GM12878 (cell line): ENCODE measurements around the gene ARF5. TPM values are rescaled to one million over a fixed set of nuclear protein-coding genes. Genes with fewer than 3 reads are reported as not detected.

ENCODE experiments used
- ATAC-seq: fragments of 200-7000 bp; cut with Tn5 transposase; 3 replicates; pipeline ENCODE4 v1.9.1; 2020; ENCODE audit warnings: mild to moderate bottlenecking, moderate library complexity
- BruUV-seq: library from RNA; stranded (reverse); fragments of 400-500 nt; replicated peaks from 2 replicates; lab custom pipeline; 2021; lab: Mats Ljungman, UMichigan
- CTCF ChIA-PET: fragments of 300-600 bp; sonication (Branson Sonifier 250); formaldehyde crosslinking; extraction: SDS; loops from one replicate; lab custom pipeline; 2021; ENCODE audit warnings: inconsistent platforms; lab: Yijun Ruan, JAX
- POLR2A ChIA-PET: fragments of 350-600 bp; formaldehyde crosslinking; extraction: SDS; loops from one replicate; lab custom pipeline; 2021; ENCODE audit warnings: inconsistent platforms; lab: Charles Lee
- RAD21 ChIA-PET: fragments of 300-600 bp; sonication (Branson Sonifier 250); formaldehyde crosslinking; loops from one replicate; lab custom pipeline; 2023; ENCODE audit warnings: antibody characterized with exemption; ENCODE audit not compliant: unreplicated experiment; lab: Charles Lee
- SMC1A ChIA-PET: fragments of 300-600 bp; sonication (Branson Sonifier 250); formaldehyde crosslinking; loops from one replicate; lab custom pipeline; 2023; ENCODE audit not compliant: unreplicated experiment, uncharacterized antibody; lab: Charles Lee
- DNase-seq: peaks from one replicate; pipeline ENCODE4 v3.0.0-alpha.2; 2011; ENCODE audit warnings: low read depth, low spot score
- FAIRE-seq: peaks from 3 replicates; lab custom pipeline; 2011; peaks lifted over from hg19 to GRCh38; lab: Jason Lieb, UNC
- H2AFZ ChIP-seq: 2 replicates; pipeline ENCODE4 v1.6.0; 2011; ENCODE audit warnings: low read depth, low read length, control low read depth; ENCODE audit not compliant: control insufficient read depth
- H3K27ac ChIP-seq: 2 replicates; pipeline ENCODE4 v1.5.1; 2011; ENCODE audit warnings: control low read depth; ENCODE audit not compliant: control insufficient read depth, insufficient read depth
- H3K27me3 ChIP-seq, 2 experiments: replicated peaks in 1 of 2; 2 replicates each; pipeline versions ENCODE4 v1.6.0 to v1.6.1; 2011; ENCODE audit warnings: low read length in 1 of 2; ENCODE audit not compliant: control insufficient read depth in 2 of 2, insufficient read depth in 2 of 2
- H3K36me3 ChIP-seq, 2 experiments: 2 replicates each; pipeline ENCODE4 v1.5.1; 2011; ENCODE audit warnings: low read length in 1 of 2; ENCODE audit not compliant: control insufficient read depth in 2 of 2, insufficient read depth in 2 of 2
- H3K4me1 ChIP-seq: 2 replicates; pipeline ENCODE4 v1.6.1; 2011; ENCODE audit warnings: mild to moderate bottlenecking, low read length, moderate library complexity, mixed read lengths; ENCODE audit not compliant: control insufficient read depth, insufficient read depth
- H3K4me2 ChIP-seq: 2 replicates; pipeline ENCODE4 v1.6.0; 2011; ENCODE audit warnings: control low read depth; ENCODE audit not compliant: control insufficient read depth, insufficient read depth
- H3K4me3 ChIP-seq: fragments of 200-600 bp; sonication (generic); 2 replicates; pipeline ENCODE4 v1.5.1; 2016
- H3K79me2 ChIP-seq: 2 replicates; pipeline ENCODE4 v1.6.0; 2011; ENCODE audit warnings: low read length; ENCODE audit not compliant: control insufficient read depth, insufficient read depth
- H3K9ac ChIP-seq: 2 replicates; pipeline ENCODE4 v1.8.0; 2011; ENCODE audit warnings: low read length, control low read depth, mixed read lengths; ENCODE audit not compliant: control insufficient read depth, insufficient read depth
- H3K9me3 ChIP-seq: replicated peaks from 3 replicates; pipeline ENCODE4 v1.5.1; 2011; ENCODE audit warnings: mild to moderate bottlenecking, low read length; ENCODE audit not compliant: control insufficient read depth, insufficient read depth
- H4K20me1 ChIP-seq: 2 replicates; pipeline ENCODE4 v1.6.0; 2011; ENCODE audit not compliant: control insufficient read depth, insufficient read depth
- CBX5 ChIP-seq: sonication (generic); IDR thresholded peaks from 2 replicates; pipeline ENCODE4 v1.6.1; 2016; ENCODE audit warnings: low read depth, moderate library complexity, mild to moderate bottlenecking, inconsistent platforms
- CREM ChIP-seq: IDR thresholded peaks from 2 replicates; pipeline ENCODE4 v1.6.1; 2014; ENCODE audit warnings: antibody characterized with exemption, low read depth
- E4F1 ChIP-seq: fragments of 450-650 bp; IDR thresholded peaks from 2 replicates; pipeline ENCODE4 v1.6.1; 2018; ENCODE audit warnings: borderline replicate concordance, mild to moderate bottlenecking; ENCODE audit not compliant: partially characterized antibody
- ETV6 ChIP-seq, 2 experiments: fragments of 450-650 bp in 1 of 2; IDR thresholded peaks in 1 of 2; conservative IDR thresholded peaks in 1 of 2; 2 replicates each; pipeline ENCODE4 v1.6.1; 2014; ENCODE audit warnings: antibody characterized with exemption in 1 of 2, borderline replicate concordance in 1 of 2, low read depth in 1 of 2, mild to moderate bottlenecking in 1 of 2, moderate library complexity in 1 of 2
- EZH2 ChIP-seq: IDR thresholded peaks from 2 replicates; pipeline ENCODE4 v1.6.1; 2012; ENCODE audit warnings: low read depth, mild to moderate bottlenecking, control low read depth, inconsistent platforms, low read length, borderline replicate concordance; ENCODE audit not compliant: control insufficient read depth
- LARP7 ChIP-seq: fragments of 450-650 bp; IDR thresholded peaks from 2 replicates; pipeline ENCODE4 v1.6.1; 2017; ENCODE audit warnings: mild to moderate bottlenecking
- MYB ChIP-seq: fragments of 150-350 bp; IDR thresholded peaks from 2 replicates; pipeline ENCODE4 v1.6.1; 2014; ENCODE audit warnings: mild to moderate bottlenecking, low read depth, low read length, borderline replicate concordance
- RAD21 ChIP-seq: IDR thresholded peaks from 2 replicates; pipeline ENCODE4 v1.6.1; 2011; ENCODE audit warnings: mild to moderate bottlenecking, low read depth, low read length, moderate library complexity; ENCODE audit not compliant: insufficient read depth
- RUNX3 ChIP-seq: IDR thresholded peaks from 2 replicates; pipeline ENCODE4 v1.6.1; 2012; ENCODE audit warnings: low read length, inconsistent platforms
- SIX5 ChIP-seq: IDR thresholded peaks from 2 replicates; pipeline ENCODE4 v1.6.1; 2011; ENCODE audit warnings: mild to moderate bottlenecking, low read depth, low read length, moderate library complexity; ENCODE audit not compliant: severe bottlenecking
- SRF ChIP-seq, 2 experiments: IDR thresholded peaks; 2 replicates each; pipeline ENCODE4 v1.6.1; 2011; ENCODE audit warnings: low read depth in 2 of 2, low read length in 2 of 2, mild to moderate bottlenecking in 1 of 2, moderate library complexity in 1 of 2
- YBX1 ChIP-seq: fragments of 450-650 bp; IDR thresholded peaks from 2 replicates; pipeline ENCODE4 v1.6.1; 2016; ENCODE audit warnings: antibody characterized with exemption
- ZZZ3 ChIP-seq: IDR thresholded peaks from 2 replicates; pipeline ENCODE4 v1.6.1; 2011; ENCODE audit warnings: low read depth; ENCODE audit not compliant: control insufficient read depth, insufficient read length
- WGBS: methylation state at CpG from one replicate; pipeline ENCODE4 v1.1.6; 2016; ENCODE audit warnings: low lambda C conversion rate; ENCODE audit not compliant: insufficient replicate concordance, insufficient coverage; ENCODE audit errors: missing lambda C conversion rate; 5-methylcytosine and 5-hydroxymethylcytosine counted together
- in situ Hi-C: fragments of 300-500 bp; cut with MboI; formaldehyde crosslinking; loops from 9 replicates; pipeline ENCODE4 v1.14.3; 2018; ENCODE audit warnings: mixed read lengths
- intact Hi-C: fragments of 100-400 bp; cut with micrococcal nuclease; formaldehyde crosslinking; loops from one replicate; pipeline ENCODE4 v1.14.2; 2022; ENCODE audit not compliant: unreplicated experiment
- polyA plus RNA-seq, 11 experiments: library from polyadenylated mRNA; depleted of rRNA in 4 of 11; unstranded in 6 of 11; stranded (reverse) in 5 of 11; fragments of >200 nt; fragmentation: Nextera tagmentation in 4 of 11; fragmentation: Illumina TruSeq in 1 of 11; extraction: Ambion mirVana in 4 of 11; extraction: Trizol in 1 of 11; gene quantifications; 1 replicate in 1 of 11; 2 replicates in 10 of 11; pipeline versions ENCODE4 v1.2.1 to v1.2.3, GENCODE V29; 2011 to 2016; ENCODE audit warnings: inconsistent platforms in 2 of 11, missing spikeins in 2 of 11, low read depth in 1 of 11
- total RNA-seq, 4 experiments: library from RNA; depleted of rRNA in 3 of 4; stranded (reverse); fragments of >200 nt in 3 of 4; fragmentation: Illumina TruSeq in 1 of 4; extraction: Trizol in 1 of 4; gene quantifications; 2 replicates each; pipeline versions ENCODE4 v1.2.1 to v1.2.3, GENCODE V29; 2013 to 2021
- TF ChIP-seq, protein P1 (sequence below): fragments of 450-650 bp; formaldehyde crosslinking; IDR thresholded peaks from 2 replicates; pipeline ENCODE4 v1.5.0; 2022; ENCODE audit warnings: mild to moderate bottlenecking, missing genetic modification characterization

The ARF5 gene
- total and polyA plus RNA-seq, 10 of the 15 experiments (the other 5 are each of a cell fraction or from before 2014, with no cell fraction given), result 11.0 to 210 (median 131) TPM

GRCh38 chr7:127612263-127612662 is 24.1 kb downstream of the ARF5 start:
- Histone ChIP-seq H3K27me3 (no peaks in the 10 kb centered on the region; a peak in 1 of 4 replicates), H3K36me3 (no peaks in the 10 kb centered on the region), H3K4me3 (no peak overlapping the region), H3K4me1 (no peaks in the 10 kb centered on the region), H3K9ac (no peak overlapping the region), H2AFZ (no peak overlapping the region), H3K79me2 (no peaks in the 10 kb centered on the region), H4K20me1 (no peaks in the 10 kb centered on the region), H3K4me2 (no peak overlapping the region), H3K9me3 (no peaks in the 10 kb centered on the region; the same call in 2 of the 3 replicates), H3K27ac (no peak overlapping the region)
- in situ Hi-C loops, result no loop called here
- ChIA-PET SMC1A (no interaction called here), CTCF (no interaction called here), RAD21 (no interaction called here), POLR2A (no interaction called here)
- no peak for FAIRE-seq
- ATAC-seq, result no peak
- no TSS peak for BruUV-seq
- TF ChIP-seq ETV6 (conservative IDR thresholded peaks at IDR 0.05 in 1 of 2, IDR thresholded peaks at IDR 0.05 in 1 of 2; ENCODE audit: borderline replicate concordance in 1 of 2, low read depth in 1 of 2) (no peak), E4F1 (no peak), RAD21 (no peak), CBX5 (no peak), YBX1 (no peak), MYB (no peak), SRF (IDR thresholded peaks at IDR 0.05; ENCODE audit: low read depth in 2 of 2, low read length in 2 of 2) (no peak), CREM (no peak), RUNX3 (no peak), SIX5 (no peak), LARP7 (no peak), EZH2 (no peak), ZZZ3 (no peak)
- TF ChIP-seq, protein P1, sequence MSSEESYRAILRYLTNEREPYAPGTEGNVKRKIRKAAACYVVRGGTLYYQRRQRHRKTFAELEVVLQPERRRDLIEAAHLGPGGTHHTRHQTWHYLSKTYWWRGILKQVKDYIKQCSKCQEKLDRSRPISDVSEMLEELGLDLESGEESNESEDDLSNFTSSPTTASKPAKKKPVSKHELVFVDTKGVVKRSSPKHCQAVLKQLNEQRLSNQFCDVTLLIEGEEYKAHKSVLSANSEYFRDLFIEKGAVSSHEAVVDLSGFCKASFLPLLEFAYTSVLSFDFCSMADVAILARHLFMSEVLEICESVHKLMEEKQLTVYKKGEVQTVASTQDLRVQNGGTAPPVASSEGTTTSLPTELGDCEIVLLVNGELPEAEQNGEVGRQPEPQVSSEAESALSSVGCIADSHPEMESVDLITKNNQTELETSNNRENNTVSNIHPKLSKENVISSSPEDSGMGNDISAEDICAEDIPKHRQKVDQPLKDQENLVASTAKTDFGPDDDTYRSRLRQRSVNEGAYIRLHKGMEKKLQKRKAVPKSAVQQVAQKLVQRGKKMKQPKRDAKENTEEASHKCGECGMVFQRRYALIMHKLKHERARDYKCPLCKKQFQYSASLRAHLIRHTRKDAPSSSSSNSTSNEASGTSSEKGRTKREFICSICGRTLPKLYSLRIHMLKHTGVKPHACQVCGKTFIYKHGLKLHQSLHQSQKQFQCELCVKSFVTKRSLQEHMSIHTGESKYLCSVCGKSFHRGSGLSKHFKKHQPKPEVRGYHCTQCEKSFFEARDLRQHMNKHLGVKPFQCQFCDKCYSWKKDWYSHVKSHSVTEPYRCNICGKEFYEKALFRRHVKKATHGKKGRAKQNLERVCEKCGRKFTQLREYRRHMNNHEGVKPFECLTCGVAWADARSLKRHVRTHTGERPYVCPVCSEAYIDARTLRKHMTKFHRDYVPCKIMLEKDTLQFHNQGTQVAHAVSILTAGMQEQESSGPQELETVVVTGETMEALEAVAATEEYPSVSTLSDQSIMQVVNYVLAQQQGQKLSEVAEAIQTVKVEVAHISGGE (CRISPR knock-in tag), result no peak
- intact Hi-C loops, result no loop called here
- DNase-seq, result no peak
- 20% methylated on average over 1 of the region's 1 CpG for whole genome bisulfite sequencing
